Keratinocyte (primary cell): ENCODE results near the gene LRRC71.

Experiments
- CTCF ChIP-seq, 3 experiments: IDR thresholded peaks in 1 of 3; conservative IDR thresholded peaks in 1 of 3; optimal IDR thresholded peaks in 1 of 3; 2 replicates in 2 of 3; 3 replicates in 1 of 3; pipeline versions ENCODE3 to v1.5.1; 2011; ENCODE audit warnings: low read length in 3 of 3, mild to moderate bottlenecking in 3 of 3, moderate library complexity in 2 of 3, control low read depth in 1 of 3, inconsistent platforms in 1 of 3; ENCODE audit not compliant: insufficient read depth in 2 of 3; ENCODE audit errors: extremely low read depth in 1 of 3
- EZH2 ChIP-seq: IDR thresholded peaks from one replicate; pipeline ENCODE4 v1.6.1; 2012; ENCODE audit warnings: inconsistent platforms, mild to moderate bottlenecking, low read length, moderate library complexity

- no peak for TF ChIP-seq CTCF (optimal IDR thresholded peaks at IDR 0.05 in 1 of 3, IDR thresholded peaks at IDR 0.05 in 1 of 3, conservative IDR thresholded peaks at IDR 0.05 in 1 of 3; ENCODE audit: extremely low read depth in 1 of 3, insufficient read depth in 2 of 3, low read length in 3 of 3)
- no peak for TF ChIP-seq EZH2
Observed at GRCh38 chr1:156935505-156936128, 15.2 kb downstream of the LRRC71 start.
